Ishikawa (cell line): ENCODE data around the gene CTSZ.

Experiments
- CEBPB ChIP-seq: IDR thresholded peaks from 2 replicates; pipeline ENCODE4 v1.6.1; 2012
- CREB1 ChIP-seq: IDR thresholded peaks from 2 replicates; pipeline ENCODE4 v1.6.1; 2012; ENCODE audit warnings: low read depth
- EGR1 ChIP-seq: IDR thresholded peaks from 2 replicates; pipeline ENCODE4 v1.6.1; 2012
- EP300 ChIP-seq: IDR thresholded peaks from 2 replicates; pipeline ENCODE4 v1.6.1; 2012; ENCODE audit warnings: borderline replicate concordance
- FOXM1 ChIP-seq: IDR thresholded peaks from 2 replicates; pipeline ENCODE4 v1.6.1; 2012; ENCODE audit warnings: low read depth, borderline replicate concordance
- MAX ChIP-seq: IDR thresholded peaks from 2 replicates; pipeline ENCODE4 v1.6.1; 2012
- NFIC ChIP-seq: IDR thresholded peaks from 2 replicates; pipeline ENCODE4 v1.6.1; 2012
- RAD21 ChIP-seq: IDR thresholded peaks from 2 replicates; pipeline ENCODE4 v1.6.1; 2012; ENCODE audit warnings: low read depth
- REST ChIP-seq: IDR thresholded peaks from 2 replicates; pipeline ENCODE4 v1.6.1; 2012; ENCODE audit warnings: low read depth, mild to moderate bottlenecking
- TAF1 ChIP-seq: IDR thresholded peaks from 2 replicates; pipeline ENCODE4 v1.6.1; 2012; ENCODE audit warnings: low read depth, mild to moderate bottlenecking
- TCF12 ChIP-seq: IDR thresholded peaks from 2 replicates; pipeline ENCODE4 v1.6.1; 2012; ENCODE audit warnings: low read depth
- TEAD4 ChIP-seq: IDR thresholded peaks from 2 replicates; pipeline ENCODE4 v1.6.1; 2012
- USF1 ChIP-seq: IDR thresholded peaks from 2 replicates; pipeline ENCODE4 v1.6.1; 2012
- YY1 ChIP-seq: IDR thresholded peaks from 2 replicates; pipeline ENCODE4 v1.6.1; 2012; ENCODE audit warnings: low read depth
- ZBTB7A ChIP-seq: IDR thresholded peaks from 2 replicates; pipeline ENCODE4 v1.6.1; 2012; ENCODE audit warnings: low read depth

The CTSZ gene

GRCh38 chr20:58967652-58968429, 39.2 kb downstream of the CTSZ start:
- no peak for TF ChIP-seq CEBPB
- no peak for TF ChIP-seq NFIC
- no peak for TF ChIP-seq USF1
- no peak for TF ChIP-seq MAX
- TF ChIP-seq YY1, result no peak
- no peak for TF ChIP-seq EP300
- no peak for TF ChIP-seq REST
- no peak for TF ChIP-seq TAF1
- TF ChIP-seq CREB1, result no peak
- no peak for TF ChIP-seq FOXM1
- TF ChIP-seq EGR1, result no peak

GRCh38 chr20:58965270-58966064, 41.6 kb downstream of the CTSZ start:
- no peak for TF ChIP-seq USF1
- no peak for TF ChIP-seq TCF12
- TF ChIP-seq CEBPB, result no peak
- no peak for TF ChIP-seq RAD21
- no peak for TF ChIP-seq REST
- TF ChIP-seq EGR1, result no peak
- no peak for TF ChIP-seq TAF1
- TF ChIP-seq MAX, result no peak
- TF ChIP-seq EP300, result no peak
- no peak for TF ChIP-seq ZBTB7A
- no peak for TF ChIP-seq NFIC
- no peak for TF ChIP-seq YY1
- no peak for TF ChIP-seq CREB1
- TF ChIP-seq TEAD4, result no peak
- TF ChIP-seq FOXM1, result no peak

- TF ChIP-seq USF1, result no peak
- TF ChIP-seq MAX, result no peak
- TF ChIP-seq TAF1, result no peak
- TF ChIP-seq TEAD4, result no peak
- TF ChIP-seq CREB1, result no peak
- no peak for TF ChIP-seq YY1
- TF ChIP-seq ZBTB7A, result no peak
Measured at GRCh38 chr20:58963060-58963584, 43.9 kb downstream of the CTSZ start.

GRCh38 chr20:58959652-58960051, 47.4 kb downstream of the CTSZ start:
- TF ChIP-seq TAF1 (no peak), RAD21 (no peak), NFIC (no peak), EGR1 (no peak), TCF12 (no peak), USF1 (no peak), FOXM1 (no peak), CEBPB (no peak), TEAD4 (no peak), EP300 (no peak), CREB1 (no peak), ZBTB7A (no peak), REST (no peak), MAX (no peak), YY1 (no peak)
